CD14-positive monocyte (primary cell): ENCODE data around the gene TIPRL. TPM values are rescaled to one million over a fixed set of nuclear protein-coding genes. Genes with fewer than 3 reads are reported as not detected.

Experiments used
- DNase-seq, 3 donors: peaks; one replicate each; pipeline ENCODE4 v3.0.0-alpha.2; 2011 to 2022
- H2AFZ ChIP-seq: 2 replicates; pipeline ENCODE4 v1.6.0; 2012; ENCODE audit warnings: mild to moderate bottlenecking, low read depth, low read length, inconsistent platforms; ENCODE audit not compliant: insufficient read depth, poor library complexity, severe bottlenecking
- H3K27ac ChIP-seq, 2 donors: 1 replicate in 1 of 2; 2 replicates in 1 of 2; pipeline ENCODE4 v1.5.1; 2012 to 2013; ENCODE audit warnings: low read length in 2 of 2, control low read depth in 1 of 2, inconsistent platforms in 1 of 2, low read depth in 1 of 2, mild to moderate bottlenecking in 1 of 2
- H3K27me3 ChIP-seq, 2 donors: one replicate each; pipeline versions ENCODE4 v1.6.0 to v1.6.1; 2011 to 2013; ENCODE audit warnings: low read length in 2 of 2; ENCODE audit not compliant: control insufficient read depth in 2 of 2, insufficient read depth in 2 of 2
- H3K36me3 ChIP-seq, 2 donors: replicated peaks in 1 of 2; 1 replicate in 1 of 2; 2 replicates in 1 of 2; pipeline versions ENCODE4 v1.5.1 to v1.6.1; 2012 to 2013; ENCODE audit warnings: low read length in 2 of 2, control low read depth in 1 of 2, inconsistent platforms in 1 of 2, mild to moderate bottlenecking in 1 of 2; ENCODE audit not compliant: insufficient read depth in 2 of 2, control insufficient read depth in 1 of 2
- H3K4me1 ChIP-seq, 2 donors: 1 replicate in 1 of 2; 2 replicates in 1 of 2; pipeline versions ENCODE4 v1.5.1 to v1.6.1; 2012 to 2013; ENCODE audit warnings: low read length in 2 of 2, control low read depth in 1 of 2, inconsistent platforms in 1 of 2, mild to moderate bottlenecking in 1 of 2, moderate library complexity in 1 of 2; ENCODE audit not compliant: insufficient read depth in 2 of 2, control insufficient read depth in 1 of 2
- H3K4me2 ChIP-seq: replicated peaks from 2 replicates; pipeline ENCODE3; 2012; ENCODE audit warnings: low read length, moderate library complexity, mild to moderate bottlenecking; ENCODE audit not compliant: poor library complexity, severe bottlenecking; ENCODE audit errors: extremely low read depth
- H3K4me3 ChIP-seq, 3 experiments: fragments of 200-600 bp in 1 of 3; sonication (generic) in 1 of 3; replicated peaks in 1 of 3; 1 replicate in 2 of 3; 2 replicates in 1 of 3; pipeline ENCODE4 v1.5.1; 2011 to 2013; ENCODE audit warnings: low read length in 3 of 3, mild to moderate bottlenecking in 3 of 3, control low read depth in 2 of 3, low read depth in 2 of 3, inconsistent platforms in 1 of 3, moderate library complexity in 1 of 3
- H3K79me2 ChIP-seq: 2 replicates; pipeline ENCODE4 v1.6.0; 2012; ENCODE audit warnings: mild to moderate bottlenecking, control low read depth, inconsistent platforms, low read length, moderate library complexity; ENCODE audit not compliant: insufficient read depth
- H3K9ac ChIP-seq: 2 replicates; pipeline ENCODE4 v1.6.0; 2017; ENCODE audit warnings: low read length, mild to moderate bottlenecking; ENCODE audit not compliant: insufficient read depth, poor library complexity, severe bottlenecking
- H3K9me3 ChIP-seq, 2 donors: replicated peaks in 1 of 2; 1 replicate in 1 of 2; 2 replicates in 1 of 2; pipeline versions ENCODE4 v1.5.1 to v1.6.1; 2012 to 2013; ENCODE audit warnings: low read length in 2 of 2, control low read depth in 1 of 2; ENCODE audit not compliant: control insufficient read depth in 1 of 2, insufficient read depth in 1 of 2
- H4K20me1 ChIP-seq: 2 replicates; pipeline ENCODE4 v1.6.0; 2012; ENCODE audit warnings: mild to moderate bottlenecking, low read length, control low read depth, moderate library complexity; ENCODE audit not compliant: insufficient read depth
- H3K27ac Mint-ChIP-seq, 7 donors: one replicate each; pipeline ENCODE4 v1.8.0; 2020; ENCODE audit warnings: mild to moderate bottlenecking in 7 of 7, mixed read lengths in 7 of 7, moderate library complexity in 6 of 7, inconsistent platforms in 2 of 7
- H3K27me3 Mint-ChIP-seq, 3 donors: one replicate each; pipeline ENCODE4 v1.8.0; 2021 to 2022; ENCODE audit warnings: low read depth in 3 of 3, mild to moderate bottlenecking in 3 of 3, mixed read lengths in 3 of 3, moderate library complexity in 3 of 3, inconsistent platforms in 1 of 3
- H3K36me3 Mint-ChIP-seq, 2 donors: one replicate each; pipeline ENCODE4 v1.8.0; 2020; ENCODE audit warnings: mixed read lengths in 2 of 2, inconsistent platforms in 1 of 2, mild to moderate bottlenecking in 1 of 2
- H3K4me1 Mint-ChIP-seq: one replicate; pipeline ENCODE4 v1.8.0; 2020; ENCODE audit warnings: mild to moderate bottlenecking, mixed read lengths
- H3K4me3 Mint-ChIP-seq, 2 donors: one replicate each; pipeline ENCODE4 v1.8.0; 2020; ENCODE audit warnings: mild to moderate bottlenecking in 2 of 2, mixed read lengths in 2 of 2, moderate library complexity in 1 of 2
- H3K9me3 Mint-ChIP-seq, 7 donors: one replicate each; pipeline ENCODE4 v1.8.0; 2020 to 2022; ENCODE audit warnings: mixed read lengths in 7 of 7, mild to moderate bottlenecking in 6 of 7, moderate library complexity in 6 of 7, inconsistent platforms in 2 of 7
- WGBS: methylation state at CpG from one replicate; pipeline ENCODE4 v1.1.5; 2013; ENCODE audit warnings: missing lambda C conversion rate; ENCODE audit not compliant: insufficient coverage; 5-methylcytosine and 5-hydroxymethylcytosine counted together
- intact Hi-C, 2 donors: fragments of 100-400 bp; cut with micrococcal nuclease; formaldehyde crosslinking; loops; one replicate each; pipeline versions ENCODE4 v1.15.0 to v1.15.1; 2023
- polyA plus RNA-seq, 3 donors: library from polyadenylated mRNA; depleted of rRNA in 1 of 3; unstranded in 2 of 3; stranded (reverse) in 1 of 3; fragments of 300-500 nt in 2 of 3; fragments of >200 nt in 1 of 3; fragmentation: Illumina TruSeq in 2 of 3; gene quantifications; 1 replicate in 2 of 3; 2 replicates in 1 of 3; pipeline ENCODE4 v1.2.3, GENCODE V29; 2012 to 2021
- TF ChIP-seq, protein P1 (sequence below): fragments of 200-600 bp; IDR thresholded peaks from one replicate; pipeline ENCODE4 v1.8.0; 2022; ENCODE audit warnings: antibody characterized with exemption, mild to moderate bottlenecking

Gene TIPRL
- polyA plus RNA-seq, 3 donors = 8.7 to 35.0 (median 30.2) TPM

DNA sequence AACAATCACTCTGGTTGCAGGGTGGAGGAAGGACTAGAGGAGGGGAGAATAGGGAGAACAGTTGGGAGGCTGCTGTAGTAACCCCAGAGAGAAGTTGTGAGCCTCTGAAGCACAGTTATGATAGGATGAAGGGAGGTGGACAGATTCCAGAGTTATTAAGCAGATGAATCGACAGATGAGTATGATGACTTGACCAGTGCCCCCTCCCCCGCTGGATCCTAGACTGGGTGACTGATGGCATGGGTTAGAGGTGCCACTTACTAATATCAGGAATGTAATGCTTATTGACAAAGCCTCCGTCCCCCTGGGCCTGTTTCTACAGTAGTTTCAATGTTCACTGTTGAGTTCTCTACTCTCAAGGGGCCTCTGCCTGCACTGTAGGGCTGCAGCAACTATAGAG is 14.0 kb upstream of the TIPRL start:
- Histone ChIP-seq H3K79me2 (no peaks in the 10 kb centered on the region), H3K9ac (no peak overlapping the region), H3K4me2 (no peak overlapping the region), H3K36me3 (no peaks in the 10 kb centered on the region), H3K27ac (no peak overlapping the region), H3K27me3 (no peaks in the 10 kb centered on the region), H3K9me3 (peaks cover 7 to 9% of the 10 kb centered on the region in 2 donors), H4K20me1 (no peaks in the 10 kb centered on the region), H3K4me1 (peaks cover 16 to 17% of the 10 kb centered on the region in 2 donors), H3K4me3 (no peak overlapping the region), H2AFZ (no peak overlapping the region)
- TF ChIP-seq, protein P1, sequence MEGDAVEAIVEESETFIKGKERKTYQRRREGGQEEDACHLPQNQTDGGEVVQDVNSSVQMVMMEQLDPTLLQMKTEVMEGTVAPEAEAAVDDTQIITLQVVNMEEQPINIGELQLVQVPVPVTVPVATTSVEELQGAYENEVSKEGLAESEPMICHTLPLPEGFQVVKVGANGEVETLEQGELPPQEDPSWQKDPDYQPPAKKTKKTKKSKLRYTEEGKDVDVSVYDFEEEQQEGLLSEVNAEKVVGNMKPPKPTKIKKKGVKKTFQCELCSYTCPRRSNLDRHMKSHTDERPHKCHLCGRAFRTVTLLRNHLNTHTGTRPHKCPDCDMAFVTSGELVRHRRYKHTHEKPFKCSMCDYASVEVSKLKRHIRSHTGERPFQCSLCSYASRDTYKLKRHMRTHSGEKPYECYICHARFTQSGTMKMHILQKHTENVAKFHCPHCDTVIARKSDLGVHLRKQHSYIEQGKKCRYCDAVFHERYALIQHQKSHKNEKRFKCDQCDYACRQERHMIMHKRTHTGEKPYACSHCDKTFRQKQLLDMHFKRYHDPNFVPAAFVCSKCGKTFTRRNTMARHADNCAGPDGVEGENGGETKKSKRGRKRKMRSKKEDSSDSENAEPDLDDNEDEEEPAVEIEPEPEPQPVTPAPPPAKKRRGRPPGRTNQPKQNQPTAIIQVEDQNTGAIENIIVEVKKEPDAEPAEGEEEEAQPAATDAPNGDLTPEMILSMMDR = no peak
- H3K9me3 Mint-ChIP-seq = peaks cover 9 to 15% (median 12%) of the 10 kb centered on the region in 7 donors
- intact Hi-C loops = no loop called here
- WGBS = 86% methylated on average over 1 of the region's 3 CpGs
- peaks cover 0 to 5% (median 2%) of the 10 kb centered on the region in 3 donors for H3K27me3 Mint-ChIP-seq
- H3K4me1 Mint-ChIP-seq = peaks cover 21% of the 10 kb centered on the region
- no peak overlapping the region for H3K27ac Mint-ChIP-seq
- no peak overlapping the region for H3K4me3 Mint-ChIP-seq
- DNase-seq = no peak
- no peaks in the 10 kb centered on the region for H3K36me3 Mint-ChIP-seq

DNA sequence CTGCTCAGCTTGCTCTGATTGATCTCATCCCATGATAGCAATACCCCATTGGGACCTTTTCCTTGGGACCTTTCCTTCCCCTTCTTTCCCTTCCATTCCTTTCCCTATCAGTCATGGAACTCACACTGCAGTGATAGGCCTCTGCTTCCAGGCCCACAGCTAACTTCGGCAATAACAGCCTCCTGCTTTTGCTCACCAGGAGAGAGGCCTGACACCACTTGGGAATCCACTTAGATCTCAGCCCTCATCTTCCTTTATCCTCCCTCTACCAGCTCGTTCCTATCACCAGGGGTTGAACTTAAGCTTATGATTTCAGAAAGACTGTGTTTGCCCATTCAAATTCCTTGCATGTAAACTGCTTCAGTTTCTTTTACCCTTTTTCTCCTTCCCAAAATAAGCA is 11.0 kb upstream of the TIPRL start:
- H3K4me2 ChIP-seq = no peak overlapping the region
- H3K27me3 ChIP-seq = no peaks in the 10 kb centered on the region
- no peaks in the 10 kb centered on the region for H3K79me2 ChIP-seq
- H3K36me3 ChIP-seq = no peaks in the 10 kb centered on the region
- no peaks in the 10 kb centered on the region for H3K9me3 ChIP-seq
- Mint-ChIP-seq H3K36me3 (no peaks in the 10 kb centered on the region), H3K27ac (no peak overlapping the region), H3K4me3 (no peak overlapping the region), H3K27me3 (peaks cover 0 to 5% (median 2%) of the 10 kb centered on the region in 3 donors), H3K4me1 (peaks cover 13% of the 10 kb centered on the region), H3K9me3 (peaks cover 0 to 2% (median 0%) of the 10 kb centered on the region in 7 donors)
- H4K20me1 ChIP-seq = no peaks in the 10 kb centered on the region
- DNase-seq = no peak
- H3K27ac ChIP-seq = no peak overlapping the region
- WGBS = 93% methylated on average over 2 of the region's 2 CpGs
- no peak overlapping the region for H3K4me3 ChIP-seq
- no peak overlapping the region for H2AFZ ChIP-seq
- TF ChIP-seq, protein P1 = no peak
- intact Hi-C loops = no loop called here
- H3K4me1 ChIP-seq = peaks cover 10 to 16% of the 10 kb centered on the region in 2 donors
- no peak overlapping the region for H3K9ac ChIP-seq
